GM15510 (cell line): Measurements from ENCODE around the gene ZBED4.

Experiments used
- POLR2A ChIP-seq: IDR thresholded peaks from 3 replicates; pipeline ENCODE4 v1.6.1; 2011; ENCODE audit warnings: borderline replicate concordance; ENCODE audit not compliant: insufficient read length; ENCODE audit errors: extremely low read depth

ZBED4 gene

GRCh38 chr22:49824185-49824925, 29.3 kb upstream of the ZBED4 start:
- no peak for TF ChIP-seq POLR2A

- TF ChIP-seq POLR2A = no peak
These were observed 28.7 kb upstream of the ZBED4 start for GRCh38 chr22:49824936-49825335.

- TF ChIP-seq POLR2A = no peak
These were observed 28.2 kb upstream of the ZBED4 start for GRCh38 chr22:49825436-49825835.

- peak; percentile 12 for TF ChIP-seq POLR2A
These were observed 27.6 kb upstream of the ZBED4 start for GRCh38 chr22:49825944-49826602.

- no peak for TF ChIP-seq POLR2A
These were observed 26.9 kb upstream of the ZBED4 start for GRCh38 chr22:49826603-49827270.

GRCh38 chr22:49827271-49827852, 26.3 kb upstream of the ZBED4 start:
- TF ChIP-seq POLR2A = no peak

GRCh38 chr22:49827853-49828598, 25.6 kb upstream of the ZBED4 start, which contains the start of gene BRD1:
Gene BRD1, minus strand, starts transcription at chr22:49827873. Its CDS starts 3,556 bp downstream, at chr22:49824317.
- peak; percentile 66 for TF ChIP-seq POLR2A

- TF ChIP-seq POLR2A = no peak
These were observed 25.1 kb upstream of the ZBED4 start for GRCh38 chr22:49828599-49828965.

- no peak for TF ChIP-seq POLR2A
These were observed 24.4 kb upstream of the ZBED4 start for GRCh38 chr22:49829044-49829853.

GRCh38 chr22:49833340-49834007, 20.2 kb upstream of the ZBED4 start:
- TF ChIP-seq POLR2A = no peak

GRCh38 chr22:49838771-49839717, 14.6 kb upstream of the ZBED4 start:
- peak; percentile 15 for TF ChIP-seq POLR2A

- no peak for TF ChIP-seq POLR2A
These were observed 8.4 kb upstream of the ZBED4 start for GRCh38 chr22:49845241-49845640.

- TF ChIP-seq POLR2A = no peak
These were observed 7.8 kb upstream of the ZBED4 start for GRCh38 chr22:49845666-49846459.
